Measurements from ENCODE around the gene C12orf60. TPM values are rescaled to one million over a fixed set of nuclear protein-coding genes. Genes with fewer than 3 reads are reported as not detected.

The C12orf60 gene
- total RNA-seq, 1 experiment from 2014 or later, result 1.9 TPM

GRCh38 chr12:14803830-14804160, 325 bp downstream of the C12orf60 start:
- no peak for DNase-seq (ENCODE audit: low spot score)
- no peaks in the 10 kb centered on the region for H3K9me3 ChIP-seq (ENCODE audit: low read depth, low read length, poor library complexity, severe bottlenecking)
- POLR2A ChIA-PET (ENCODE audit: low non-redundant PET), result no interaction called here
- H3K4me3 ChIP-seq (ENCODE audit: low read depth, low read length, poor library complexity, severe bottlenecking), result peak overlapping the region; percentile 79
- no peaks in the 10 kb centered on the region for H3K27me3 ChIP-seq (replicated peaks; ENCODE audit: insufficient read depth, low read depth, low read length, poor library complexity)
- CTCF ChIA-PET, result no interaction called here
- H3K36me3 ChIP-seq (ENCODE audit: insufficient read depth, low read length, poor library complexity, severe bottlenecking), result peaks cover 22% of the 10 kb centered on the region
- intact Hi-C loops (cut with micrococcal nuclease; ENCODE audit: unreplicated experiment), result loop anchor here (1.0 kb wide), 1 partner anchor 32 kb away; a partner anchor contains a TSS
- no peak for TF ChIP-seq EZH2 (IDR thresholded peaks at IDR 0.05; ENCODE audit: borderline replicate concordance, low read depth, low read length, poor library complexity, severe bottlenecking)
- TF ChIP-seq CTCF (conservative IDR thresholded peaks at IDR 0.05; ENCODE audit: low read depth, low read length), result no peak
- BruUV-seq (replicated peaks), result TSS peak; percentile 88
- H3K27ac ChIP-seq (ENCODE audit: low read depth, low read length, poor library complexity, severe bottlenecking), result peak overlapping the region; percentile 92
- H3K4me1 ChIP-seq (ENCODE audit: insufficient read depth, low read length, poor library complexity, severe bottlenecking), result peaks cover 17% of the 10 kb centered on the region

GRCh38 chr12:14810167-14810952, 6.9 kb downstream of the C12orf60 start:
- no peak for DNase-seq (ENCODE audit: low spot score)
- BruUV-seq (replicated peaks), result no TSS peak
- Histone ChIP-seq H3K9me3 (ENCODE audit: low read depth, low read length, poor library complexity, severe bottlenecking) (no peaks in the 10 kb centered on the region), H3K4me1 (ENCODE audit: insufficient read depth, low read length, poor library complexity, severe bottlenecking) (no peaks in the 10 kb centered on the region), H3K27ac (ENCODE audit: low read depth, low read length, poor library complexity, severe bottlenecking) (no peak overlapping the region), H3K27me3 (replicated peaks; ENCODE audit: insufficient read depth, low read depth, low read length, poor library complexity) (no peaks in the 10 kb centered on the region), H3K36me3 (ENCODE audit: insufficient read depth, low read length, poor library complexity, severe bottlenecking) (no peaks in the 10 kb centered on the region), H3K4me3 (ENCODE audit: low read depth, low read length, poor library complexity, severe bottlenecking) (no peak overlapping the region)
- ChIA-PET CTCF (interaction anchor here (0.9 kb wide), 1 partner anchor 185 kb away, joined by 7 read pairs; no protein-coding TSS in a partner anchor), POLR2A (ENCODE audit: low non-redundant PET) (interaction anchor here (0.5 kb wide), 1 partner anchor 49 kb away, joined by 3 read pairs; no protein-coding TSS in a partner anchor)
- TF ChIP-seq CTCF (conservative IDR thresholded peaks at IDR 0.05; ENCODE audit: low read depth, low read length) (no peak), EZH2 (IDR thresholded peaks at IDR 0.05; ENCODE audit: borderline replicate concordance, low read depth, low read length, poor library complexity, severe bottlenecking) (no peak)
- intact Hi-C loops (cut with micrococcal nuclease; ENCODE audit: unreplicated experiment), result no loop called here

GRCh38 chr12:14810953-14811483, 7.5 kb downstream of the C12orf60 start:
- no peaks in the 10 kb centered on the region for H3K9me3 ChIP-seq (ENCODE audit: low read depth, low read length, poor library complexity, severe bottlenecking)
- ChIA-PET POLR2A (ENCODE audit: low non-redundant PET) (interaction anchor here (0.5 kb wide), 1 partner anchor 49 kb away, joined by 3 read pairs; no protein-coding TSS in a partner anchor), CTCF (interaction anchor here (0.6 to 1.1 kb wide), 3 partner anchors 185 to 774 kb away, joined by 3 to 7 read pairs (median 3); no protein-coding TSS in a partner anchor)
- no peak overlapping the region for H3K27ac ChIP-seq (ENCODE audit: low read depth, low read length, poor library complexity, severe bottlenecking)
- no peaks in the 10 kb centered on the region for H3K4me1 ChIP-seq (ENCODE audit: insufficient read depth, low read length, poor library complexity, severe bottlenecking)
- intact Hi-C loops (cut with micrococcal nuclease; ENCODE audit: unreplicated experiment), result no loop called here
- TF ChIP-seq EZH2 (IDR thresholded peaks at IDR 0.05; ENCODE audit: borderline replicate concordance, low read depth, low read length, poor library complexity, severe bottlenecking) (no peak), CTCF (conservative IDR thresholded peaks at IDR 0.05; ENCODE audit: low read depth, low read length) (0 out of 2 replicates have a peak, but pooled peaks have one; percentile 32)
- H3K36me3 ChIP-seq (ENCODE audit: insufficient read depth, low read length, poor library complexity, severe bottlenecking), result no peaks in the 10 kb centered on the region
- no TSS peak for BruUV-seq (replicated peaks)
- DNase-seq (ENCODE audit: low spot score), result peak; percentile 9
- no peak overlapping the region for H3K4me3 ChIP-seq (ENCODE audit: low read depth, low read length, poor library complexity, severe bottlenecking)
- no peaks in the 10 kb centered on the region for H3K27me3 ChIP-seq (replicated peaks; ENCODE audit: insufficient read depth, low read depth, low read length, poor library complexity)

Measured in A673 (cell line).